Epithelial cell of esophagus (primary cell): ENCODE data around the gene CHI3L1.

Source experiments
- DNase-seq: peaks from one replicate; pipeline ENCODE4 v3.0.0; 2010; ENCODE audit warnings: low read depth
- H3K4me3 ChIP-seq: 2 replicates; pipeline ENCODE4 v1.5.1; 2011; ENCODE audit warnings: mild to moderate bottlenecking, low read length, control low read depth
- CTCF ChIP-seq: IDR thresholded peaks from 2 replicates; pipeline ENCODE4 v1.5.1; 2011; ENCODE audit warnings: low read depth, mild to moderate bottlenecking, low read length, control low read depth, inconsistent platforms; ENCODE audit not compliant: insufficient read depth; ENCODE audit errors: missing control alignments

The CHI3L1 gene

GRCh38 chr1:203204756-203205155 lies 18.3 kb upstream of the CHI3L1 start:
- H3K4me3 ChIP-seq, result no peak overlapping the region
- TF ChIP-seq CTCF, result no peak
- DNase-seq, result no peak

GRCh38 chr1:203202431-203203245 lies 16.1 kb upstream of the CHI3L1 start:
- peak; percentile 40 for DNase-seq
- TF ChIP-seq CTCF, result no peak
- no peak overlapping the region for H3K4me3 ChIP-seq

GRCh38 chr1:203201516-203202205 lies 15.2 kb upstream of the CHI3L1 start:
- no peak for TF ChIP-seq CTCF
- H3K4me3 ChIP-seq, result no peak overlapping the region

GRCh38 chr1:203200916-203201315 lies 14.4 kb upstream of the CHI3L1 start:
- no peak for TF ChIP-seq CTCF
- H3K4me3 ChIP-seq, result no peak overlapping the region
- DNase-seq, result no peak

More at GRCh38 chr1:203201516-203202205, 15.2 kb upstream of the CHI3L1 start:
- DNase-seq, result no peak

- peak; percentile 88 for DNase-seq
- no peak overlapping the region for H3K4me3 ChIP-seq
- no peak for TF ChIP-seq CTCF
Observed at GRCh38 chr1:203199816-203200571, 13.5 kb upstream of the CHI3L1 start.

GRCh38 chr1:203199481-203199815 lies 12.9 kb upstream of the CHI3L1 start:
- no peak for DNase-seq
- H3K4me3 ChIP-seq, result no peak overlapping the region
- TF ChIP-seq CTCF, result no peak
